Activated naive CD4-positive, alpha-beta T cell treated with anti-CD3 and anti-CD28 coated beads, Interleukin-2, amount 10 ng/mL, durations not matched to agents 7 days and 5 days (primary cell): ENCODE data around the gene FAM53B.

Experiments used
- CTCF ChIA-PET: fragments of 350-600 bp; sonication (Branson Sonifier 250); formaldehyde crosslinking; loops from one replicate; lab custom pipeline; 2021; ENCODE audit warnings: antibody characterized with exemption; lab: Charles Lee
- DNase-seq: peaks from one replicate; pipeline ENCODE4 v3.0.0-alpha.2; 2020
- H3K27ac Mint-ChIP-seq: one replicate; pipeline ENCODE4 v1.8.0; 2021; ENCODE audit warnings: mild to moderate bottlenecking, moderate library complexity, mixed read lengths
- H3K27me3 Mint-ChIP-seq: one replicate; pipeline ENCODE4 v1.8.0; 2021; ENCODE audit warnings: mild to moderate bottlenecking, mixed read lengths
- H3K36me3 Mint-ChIP-seq: one replicate; pipeline ENCODE4 v1.8.0; 2021; ENCODE audit warnings: mixed read lengths
- H3K4me1 Mint-ChIP-seq: one replicate; pipeline ENCODE4 v1.8.0; 2021; ENCODE audit warnings: mixed read lengths
- H3K4me3 Mint-ChIP-seq: one replicate; pipeline ENCODE4 v1.8.0; 2021; ENCODE audit warnings: mild to moderate bottlenecking, moderate library complexity, mixed read lengths
- H3K9me3 Mint-ChIP-seq: one replicate; pipeline ENCODE4 v1.8.0; 2021; ENCODE audit warnings: mixed read lengths

The FAM53B gene

GRCh38 chr10:124699471-124700292, 44.5 kb downstream of the FAM53B start:
- H3K36me3 Mint-ChIP-seq = peaks cover 77% of the 10 kb centered on the region
- CTCF ChIA-PET = no interaction called here
- H3K27ac Mint-ChIP-seq = peak overlapping the region; percentile 96
- peaks cover 100% of the 10 kb centered on the region for H3K4me1 Mint-ChIP-seq
- H3K9me3 Mint-ChIP-seq = no peaks in the 10 kb centered on the region
- H3K27me3 Mint-ChIP-seq = no peaks in the 10 kb centered on the region
- DNase-seq = no peak
- no peak overlapping the region for H3K4me3 Mint-ChIP-seq

DNA sequence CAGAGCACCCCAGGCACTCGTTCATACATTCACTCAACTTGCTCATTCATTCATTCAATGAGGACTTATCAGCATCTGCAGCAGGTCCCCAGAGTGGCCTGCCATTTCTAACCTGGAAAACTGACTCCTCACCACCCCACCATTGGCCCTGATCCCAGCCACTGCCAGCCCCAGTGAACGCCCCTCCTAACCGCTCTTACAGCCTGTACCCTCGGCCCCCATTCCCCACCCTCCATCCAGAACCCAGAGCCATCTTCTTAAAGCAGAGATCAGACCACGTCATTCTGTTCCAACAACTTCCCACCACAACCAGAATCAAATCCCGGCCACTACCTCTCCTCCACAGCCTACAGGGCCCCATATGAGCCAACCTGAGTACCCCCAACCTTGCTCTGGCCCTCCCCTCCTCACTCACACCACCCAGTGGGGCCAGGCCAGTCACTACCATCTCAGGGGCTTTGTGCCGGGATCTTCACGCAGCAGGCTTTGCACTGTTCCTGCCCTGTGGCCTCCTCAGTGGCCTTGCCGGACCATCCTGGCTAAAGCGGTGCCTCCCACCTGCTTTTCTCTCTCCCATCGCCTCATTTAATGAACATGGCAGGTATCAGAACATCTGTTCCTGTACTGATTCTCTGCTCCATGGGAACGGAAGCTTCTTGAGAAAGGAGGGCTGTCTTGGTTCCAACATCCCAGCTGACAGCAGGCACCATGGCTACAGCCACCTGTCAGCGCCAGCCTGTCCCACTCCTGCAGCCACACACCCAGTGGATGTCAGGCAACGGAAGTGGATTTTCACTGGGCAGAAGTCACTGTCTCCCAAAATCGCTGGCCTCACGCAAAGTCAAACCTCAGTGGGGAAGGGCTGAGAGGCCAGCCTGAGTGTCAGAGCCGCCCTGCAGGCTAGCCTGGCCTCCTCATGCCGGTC, 45.4 kb downstream of the FAM53B start:
- CTCF ChIA-PET = interaction anchor here (2.4 kb wide), 1 partner anchor 43 kb away, joined by 16 read pairs; no protein-coding TSS in a partner anchor
- no peak for DNase-seq
- H3K9me3 Mint-ChIP-seq = no peaks in the 10 kb centered on the region
- H3K4me1 Mint-ChIP-seq = peaks cover 100% of the 10 kb centered on the region
- H3K36me3 Mint-ChIP-seq = peaks cover 77% of the 10 kb centered on the region
- H3K27ac Mint-ChIP-seq = peak overlapping the region; percentile 96
- no peaks in the 10 kb centered on the region for H3K27me3 Mint-ChIP-seq
- H3K4me3 Mint-ChIP-seq = no peak overlapping the region

DNA sequence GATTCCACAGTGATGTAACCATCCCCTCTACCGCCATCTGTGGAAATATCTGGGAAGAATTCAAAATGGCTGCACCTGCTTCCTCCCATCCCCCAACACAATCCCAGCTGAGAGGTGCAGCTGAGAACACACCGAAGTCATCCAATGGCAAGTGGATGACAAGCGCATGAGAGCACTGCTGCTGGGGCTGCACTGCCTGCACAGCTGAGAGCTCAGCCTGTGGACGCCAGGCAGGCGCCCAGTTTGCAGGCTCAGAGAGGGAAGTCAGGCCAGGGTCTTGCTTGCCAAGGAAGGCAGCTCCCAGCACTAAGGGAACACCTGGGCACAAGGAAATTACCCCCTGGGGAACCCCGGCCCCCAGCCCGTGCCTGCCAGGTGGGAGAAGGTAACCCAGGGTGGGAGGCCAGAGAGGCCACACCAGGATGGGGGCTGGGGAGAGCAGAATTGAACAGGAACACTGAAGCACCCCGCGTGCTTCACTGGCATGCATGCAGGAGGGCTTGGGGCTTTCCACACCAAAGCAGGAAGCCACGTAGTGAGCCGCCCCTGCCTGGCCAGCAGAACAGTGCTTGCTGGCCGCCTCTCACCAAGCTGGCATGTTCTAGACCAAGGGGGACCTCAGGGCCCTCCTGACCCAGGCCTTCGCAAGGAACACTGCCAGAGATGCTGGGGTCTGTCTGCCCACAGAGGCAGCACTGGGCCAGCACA, 46.2 kb downstream of the FAM53B start:
- peak; percentile 62 for DNase-seq
- Mint-ChIP-seq H3K4me1 (peaks cover 100% of the 10 kb centered on the region), H3K9me3 (no peaks in the 10 kb centered on the region), H3K36me3 (peaks cover 75% of the 10 kb centered on the region), H3K27ac (peak overlapping the region; percentile 96), H3K4me3 (no peak overlapping the region), H3K27me3 (no peaks in the 10 kb centered on the region)
- CTCF ChIA-PET = interaction anchor here (0.7 to 2.5 kb wide), 3 partner anchors 21 to 51 kb away, joined by 3 to 20 read pairs (median 16); no protein-coding TSS in a partner anchor

GRCh38 chr10:124697443-124697836, 46.7 kb downstream of the FAM53B start:
- DNase-seq = no peak
- Mint-ChIP-seq H3K4me3 (peak overlapping the region; percentile 50), H3K27me3 (no peaks in the 10 kb centered on the region), H3K9me3 (no peaks in the 10 kb centered on the region), H3K27ac (peak overlapping the region; percentile 96), H3K4me1 (peaks cover 98% of the 10 kb centered on the region), H3K36me3 (peaks cover 72% of the 10 kb centered on the region)
- CTCF ChIA-PET = interaction anchor here (0.7 to 2.5 kb wide), 7 partner anchors 9 to 50 kb away, joined by 3 to 20 read pairs (median 5); no protein-coding TSS in a partner anchor

GRCh38 chr10:124696446-124697392, 47.5 kb downstream of the FAM53B start:
- peak; percentile 59 for DNase-seq
- Mint-ChIP-seq H3K36me3 (peaks cover 67% of the 10 kb centered on the region), H3K27ac (peak overlapping the region; percentile 96), H3K9me3 (no peaks in the 10 kb centered on the region), H3K4me1 (peaks cover 92% of the 10 kb centered on the region), H3K4me3 (peak overlapping the region; percentile 50), H3K27me3 (no peaks in the 10 kb centered on the region)
- CTCF ChIA-PET = interaction anchor here (0.6 to 2.5 kb wide), 11 partner anchors 9 to 69 kb away, joined by 3 to 20 read pairs (median 4); no protein-coding TSS in a partner anchor

DNA sequence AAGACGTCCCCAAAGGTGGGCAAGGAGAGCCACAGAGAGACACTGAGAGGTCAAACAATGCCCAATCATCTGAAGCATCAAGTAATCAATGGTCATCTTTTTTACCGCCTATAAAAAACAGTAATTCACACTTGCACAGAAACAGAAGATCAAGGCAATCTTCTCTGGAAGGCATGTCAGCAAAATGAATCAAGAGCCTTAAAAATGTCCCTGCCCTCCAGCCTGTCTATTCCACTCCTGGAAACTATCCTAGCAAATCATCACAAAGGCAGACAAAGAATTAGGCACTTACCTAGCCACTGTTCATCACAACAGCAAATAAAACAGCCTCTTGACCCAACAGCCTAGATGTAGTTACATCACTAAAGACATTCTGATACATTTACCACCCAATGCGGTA, 48.9 kb downstream of the FAM53B start:
- Mint-ChIP-seq H3K27ac (peak overlapping the region; percentile 96), H3K27me3 (no peaks in the 10 kb centered on the region), H3K36me3 (peaks cover 67% of the 10 kb centered on the region), H3K4me1 (peaks cover 83% of the 10 kb centered on the region), H3K4me3 (no peak overlapping the region), H3K9me3 (no peaks in the 10 kb centered on the region)
- CTCF ChIA-PET = interaction anchor here (1.0 kb wide), 1 partner anchor 14 kb away, joined by 3 read pairs; no protein-coding TSS in a partner anchor
- no peak for DNase-seq

DNA sequence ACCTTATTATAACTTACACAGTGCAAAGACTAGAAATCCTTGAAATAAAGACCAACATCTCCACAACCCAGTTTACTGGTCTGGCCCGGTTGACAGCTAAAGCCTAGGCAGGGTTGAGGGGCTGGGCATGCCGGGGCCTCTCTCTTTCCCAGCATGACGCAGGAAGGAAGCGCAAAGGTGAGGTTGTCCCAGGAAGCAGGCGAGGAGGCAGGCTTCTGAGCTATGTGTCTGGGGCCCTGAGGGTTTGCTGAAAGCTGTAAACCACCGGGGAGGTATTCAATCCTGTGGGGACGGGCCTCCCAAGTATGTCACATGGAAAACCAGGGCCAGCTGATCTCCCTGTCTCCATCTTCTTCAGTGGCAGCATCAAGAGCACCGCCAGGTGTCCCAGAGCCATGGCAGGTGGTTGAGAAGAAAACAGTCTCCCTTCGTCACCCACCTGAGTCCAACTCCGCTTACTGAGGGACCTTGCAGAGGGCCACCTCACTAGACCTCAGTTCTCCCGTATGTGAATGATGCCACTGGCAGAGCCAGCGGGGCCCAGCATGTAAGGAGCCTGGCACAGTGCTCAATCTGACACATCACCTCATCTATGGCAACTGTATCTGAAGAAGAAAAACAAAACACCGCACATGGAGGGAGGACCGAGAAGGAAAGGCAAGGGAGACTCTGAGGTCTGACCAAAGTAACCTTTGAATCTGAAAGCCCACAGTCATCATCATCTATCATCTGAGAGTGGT, 49.5 kb downstream of the FAM53B start:
- CTCF ChIA-PET = no interaction called here
- Mint-ChIP-seq H3K4me1 (peaks cover 83% of the 10 kb centered on the region), H3K4me3 (no peak overlapping the region), H3K27me3 (no peaks in the 10 kb centered on the region), H3K36me3 (peaks cover 67% of the 10 kb centered on the region), H3K9me3 (no peaks in the 10 kb centered on the region), H3K27ac (peak overlapping the region; percentile 96)
- DNase-seq = no peak

DNA sequence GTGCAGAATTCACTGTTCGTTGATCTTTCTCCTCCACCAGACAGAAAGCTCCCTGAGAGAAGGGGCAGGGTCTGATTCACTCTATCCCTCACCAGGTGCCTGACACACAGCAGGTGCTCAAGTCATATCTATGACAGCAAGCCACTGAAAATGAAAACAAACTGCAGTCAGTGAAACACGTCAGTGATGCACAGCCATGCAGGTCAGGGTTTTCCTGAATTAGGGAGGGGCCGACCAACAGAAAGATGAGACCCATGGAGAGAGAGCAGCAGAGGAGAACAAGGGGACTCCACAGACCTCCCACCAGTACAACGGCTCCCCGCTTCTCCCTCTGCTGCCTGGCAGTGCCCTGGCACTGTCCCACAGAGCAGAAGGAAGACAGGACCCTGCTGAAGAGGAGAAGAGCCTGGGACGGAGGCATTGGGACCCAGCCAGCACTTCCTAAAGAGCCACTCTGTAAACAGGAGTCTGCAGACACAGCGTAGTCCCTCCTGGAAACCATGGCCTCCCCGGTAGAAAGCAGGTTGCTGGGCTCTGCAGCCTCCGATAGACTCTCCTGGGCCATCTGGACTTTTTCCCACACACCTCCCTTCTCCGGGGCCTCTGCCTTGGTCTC, 50.3 kb downstream of the FAM53B start:
- no peaks in the 10 kb centered on the region for H3K27me3 Mint-ChIP-seq
- H3K4me1 Mint-ChIP-seq = peaks cover 83% of the 10 kb centered on the region
- H3K4me3 Mint-ChIP-seq = no peak overlapping the region
- DNase-seq = no peak
- H3K9me3 Mint-ChIP-seq = no peaks in the 10 kb centered on the region
- H3K36me3 Mint-ChIP-seq = peaks cover 67% of the 10 kb centered on the region
- CTCF ChIA-PET = no interaction called here
- H3K27ac Mint-ChIP-seq = peak overlapping the region; percentile 79

GRCh38 chr10:124693396-124693795, 50.8 kb downstream of the FAM53B start:
- CTCF ChIA-PET = no interaction called here
- H3K4me1 Mint-ChIP-seq = peaks cover 83% of the 10 kb centered on the region
- peaks cover 66% of the 10 kb centered on the region for H3K36me3 Mint-ChIP-seq
- no peak overlapping the region for H3K4me3 Mint-ChIP-seq
- H3K27me3 Mint-ChIP-seq = no peaks in the 10 kb centered on the region
- DNase-seq = no peak
- peak overlapping the region; percentile 70 for H3K27ac Mint-ChIP-seq
- no peaks in the 10 kb centered on the region for H3K9me3 Mint-ChIP-seq

DNA sequence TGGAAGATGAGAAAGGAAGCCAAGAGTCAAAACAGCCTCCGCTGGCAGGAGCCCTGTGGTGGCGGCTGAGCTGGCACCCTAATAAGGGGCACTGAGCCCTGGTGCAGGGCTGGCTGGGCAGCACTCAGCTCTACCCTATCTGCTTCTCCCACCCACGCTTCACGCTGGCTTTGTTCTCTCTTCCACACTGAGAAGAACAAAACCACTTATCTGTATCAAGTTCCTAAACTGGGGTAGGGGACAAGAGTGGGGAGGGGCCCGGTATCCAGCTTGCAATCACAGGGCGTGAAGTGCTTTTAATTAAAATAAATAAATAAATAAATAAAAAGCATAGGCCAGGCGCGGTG, 52.1 kb downstream of the FAM53B start:
- no peak for DNase-seq
- H3K27ac Mint-ChIP-seq = no peak overlapping the region
- CTCF ChIA-PET = no interaction called here
- H3K4me3 Mint-ChIP-seq = no peak overlapping the region
- no peaks in the 10 kb centered on the region for H3K9me3 Mint-ChIP-seq
- H3K36me3 Mint-ChIP-seq = peaks cover 65% of the 10 kb centered on the region
- H3K27me3 Mint-ChIP-seq = no peaks in the 10 kb centered on the region
- H3K4me1 Mint-ChIP-seq = peaks cover 80% of the 10 kb centered on the region

DNA sequence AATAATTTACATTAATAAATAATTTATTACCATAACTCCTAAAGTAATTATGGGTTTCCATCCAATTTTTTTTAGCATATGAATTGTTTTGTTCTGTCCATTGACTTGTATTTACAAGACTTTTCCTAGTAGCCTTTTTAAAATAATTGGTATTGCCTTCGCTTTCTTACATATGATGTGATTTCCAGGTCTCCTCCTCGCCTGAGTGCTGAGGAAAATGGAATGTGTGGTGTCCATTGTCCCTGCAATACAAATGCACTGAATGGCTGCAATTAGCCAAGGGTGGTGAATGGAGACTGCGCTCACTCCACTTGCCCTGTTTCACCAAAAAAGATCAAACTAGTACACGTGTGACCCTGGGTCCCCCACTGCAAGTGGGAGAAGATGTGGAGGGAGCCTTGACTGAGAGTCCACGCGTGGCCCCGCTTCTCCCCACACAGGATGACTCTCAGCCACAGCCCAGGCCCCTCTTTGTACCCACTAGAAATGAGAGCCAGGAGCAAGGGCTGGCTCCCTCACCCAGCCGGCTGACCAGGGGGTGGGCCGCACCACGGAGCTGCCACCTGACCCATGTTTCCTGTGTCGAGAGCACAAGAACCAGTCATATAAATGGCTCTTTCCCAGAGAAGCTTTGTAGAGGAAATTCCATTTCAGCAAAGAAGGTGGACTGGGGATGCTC, 52.6 kb downstream of the FAM53B start:
- Mint-ChIP-seq H3K4me3 (no peak overlapping the region), H3K27ac (no peak overlapping the region), H3K9me3 (no peaks in the 10 kb centered on the region), H3K4me1 (peaks cover 80% of the 10 kb centered on the region), H3K36me3 (peaks cover 66% of the 10 kb centered on the region), H3K27me3 (no peaks in the 10 kb centered on the region)
- DNase-seq = no peak
- CTCF ChIA-PET = no interaction called here

DNA sequence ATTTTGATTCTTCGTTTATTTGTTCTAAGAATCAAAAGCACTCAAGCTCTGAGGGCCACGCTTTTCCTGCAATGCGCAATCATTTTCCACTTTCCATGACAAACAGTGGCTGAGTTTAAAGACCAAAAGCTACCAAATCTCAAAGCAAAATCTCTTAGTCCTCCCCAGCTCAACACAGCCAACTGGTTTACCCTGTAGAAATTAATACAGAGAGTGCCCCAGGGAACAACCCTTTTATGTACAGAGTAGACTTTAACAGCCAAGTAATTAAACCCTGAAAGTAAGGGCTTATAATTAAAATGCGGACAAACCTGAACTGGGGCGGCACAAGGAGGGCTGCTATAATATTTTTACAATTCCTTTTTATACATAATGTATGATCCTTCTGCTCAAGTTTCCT, 53.2 kb downstream of the FAM53B start:
- H3K9me3 Mint-ChIP-seq = no peaks in the 10 kb centered on the region
- no peak for DNase-seq
- no peaks in the 10 kb centered on the region for H3K27me3 Mint-ChIP-seq
- H3K4me3 Mint-ChIP-seq = no peak overlapping the region
- H3K36me3 Mint-ChIP-seq = peaks cover 65% of the 10 kb centered on the region
- CTCF ChIA-PET = no interaction called here
- H3K27ac Mint-ChIP-seq = no peak overlapping the region
- peaks cover 80% of the 10 kb centered on the region for H3K4me1 Mint-ChIP-seq
